Progenitor cell of endocrine pancreas (in vitro differentiated cells): ENCODE results near the gene DLEC1. TPM values are rescaled to one million over a fixed set of nuclear protein-coding genes. Genes with fewer than 3 reads are reported as not detected.

Source experiments
- DNase-seq: peaks from one replicate; pipeline ENCODE4 v3.0.0; 2021; ENCODE audit warnings: low spot score; ENCODE audit not compliant: unreplicated experiment
- H3K27ac Mint-ChIP-seq: 2 replicates; pipeline ENCODE4 v1.8.0; 2021; ENCODE audit warnings: mild to moderate bottlenecking, moderate library complexity, mixed read lengths
- H3K27me3 Mint-ChIP-seq: 2 replicates; pipeline ENCODE4 v1.8.0; 2021; ENCODE audit warnings: mixed read lengths
- H3K36me3 Mint-ChIP-seq: 2 replicates; pipeline ENCODE4 v1.8.0; 2022; ENCODE audit warnings: mixed read lengths; ENCODE audit not compliant: insufficient read depth
- H3K4me1 Mint-ChIP-seq: 2 replicates; pipeline ENCODE4 v1.8.0; 2021; ENCODE audit warnings: low read depth, mixed read lengths
- H3K4me3 Mint-ChIP-seq: 2 replicates; pipeline ENCODE4 v1.8.0; 2021; ENCODE audit warnings: low read depth, mild to moderate bottlenecking, moderate library complexity, mixed read lengths
- H3K9me3 Mint-ChIP-seq: 2 replicates; pipeline ENCODE4 v1.8.0; 2021; ENCODE audit warnings: low read depth, mixed read lengths
- total RNA-seq: library from RNA; stranded (reverse); gene quantifications from 2 replicates; pipeline ENCODE4 v1.2.1, GENCODE V29; 2021
- TF ChIP-seq, protein P1 (sequence below): fragments of 200-600 bp; sonication (generic); IDR thresholded peaks from one replicate; pipeline ENCODE4 v1.5.0; 2021; ENCODE audit warnings: antibody characterized with exemption, mild to moderate bottlenecking; ENCODE audit not compliant: unreplicated experiment

Gene DLEC1
- total RNA-seq, 1 donor from 2014 or later, result 1.3 TPM

DNA sequence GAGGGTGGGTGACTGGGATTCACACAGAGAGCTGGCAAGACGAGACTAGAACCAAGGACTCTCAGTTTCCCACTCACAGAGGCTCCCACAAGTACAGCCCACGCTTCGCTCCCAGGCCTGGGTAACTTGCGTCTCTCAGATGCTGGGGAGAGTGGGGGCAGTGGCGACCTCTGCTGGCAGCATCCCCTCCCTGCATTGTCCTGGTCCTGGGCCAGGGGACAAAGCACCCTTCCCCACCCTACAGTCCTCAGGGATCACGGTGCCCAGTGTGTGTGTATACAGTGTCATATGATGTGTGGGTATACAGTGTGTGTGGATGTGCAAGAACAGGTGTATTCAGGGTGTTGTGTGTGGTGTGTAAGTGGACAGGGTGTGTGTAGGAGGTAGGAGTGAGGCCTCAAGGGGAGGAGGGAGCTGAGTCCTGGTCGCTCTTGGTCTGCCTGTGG is 35.6 kb upstream of the DLEC1 start:
- H3K36me3 Mint-ChIP-seq, result peaks cover 2% of the 10 kb centered on the region
- peak; percentile 73 for DNase-seq
- no peaks in the 10 kb centered on the region for H3K9me3 Mint-ChIP-seq
- peaks cover 24% of the 10 kb centered on the region for H3K4me1 Mint-ChIP-seq
- TF ChIP-seq, protein P1, sequence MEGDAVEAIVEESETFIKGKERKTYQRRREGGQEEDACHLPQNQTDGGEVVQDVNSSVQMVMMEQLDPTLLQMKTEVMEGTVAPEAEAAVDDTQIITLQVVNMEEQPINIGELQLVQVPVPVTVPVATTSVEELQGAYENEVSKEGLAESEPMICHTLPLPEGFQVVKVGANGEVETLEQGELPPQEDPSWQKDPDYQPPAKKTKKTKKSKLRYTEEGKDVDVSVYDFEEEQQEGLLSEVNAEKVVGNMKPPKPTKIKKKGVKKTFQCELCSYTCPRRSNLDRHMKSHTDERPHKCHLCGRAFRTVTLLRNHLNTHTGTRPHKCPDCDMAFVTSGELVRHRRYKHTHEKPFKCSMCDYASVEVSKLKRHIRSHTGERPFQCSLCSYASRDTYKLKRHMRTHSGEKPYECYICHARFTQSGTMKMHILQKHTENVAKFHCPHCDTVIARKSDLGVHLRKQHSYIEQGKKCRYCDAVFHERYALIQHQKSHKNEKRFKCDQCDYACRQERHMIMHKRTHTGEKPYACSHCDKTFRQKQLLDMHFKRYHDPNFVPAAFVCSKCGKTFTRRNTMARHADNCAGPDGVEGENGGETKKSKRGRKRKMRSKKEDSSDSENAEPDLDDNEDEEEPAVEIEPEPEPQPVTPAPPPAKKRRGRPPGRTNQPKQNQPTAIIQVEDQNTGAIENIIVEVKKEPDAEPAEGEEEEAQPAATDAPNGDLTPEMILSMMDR, result peak; percentile 92
- no peak overlapping the region for H3K4me3 Mint-ChIP-seq
- H3K27ac Mint-ChIP-seq, result peak overlapping the region; percentile 72
- H3K27me3 Mint-ChIP-seq, result peaks cover 3% of the 10 kb centered on the region

DNA sequence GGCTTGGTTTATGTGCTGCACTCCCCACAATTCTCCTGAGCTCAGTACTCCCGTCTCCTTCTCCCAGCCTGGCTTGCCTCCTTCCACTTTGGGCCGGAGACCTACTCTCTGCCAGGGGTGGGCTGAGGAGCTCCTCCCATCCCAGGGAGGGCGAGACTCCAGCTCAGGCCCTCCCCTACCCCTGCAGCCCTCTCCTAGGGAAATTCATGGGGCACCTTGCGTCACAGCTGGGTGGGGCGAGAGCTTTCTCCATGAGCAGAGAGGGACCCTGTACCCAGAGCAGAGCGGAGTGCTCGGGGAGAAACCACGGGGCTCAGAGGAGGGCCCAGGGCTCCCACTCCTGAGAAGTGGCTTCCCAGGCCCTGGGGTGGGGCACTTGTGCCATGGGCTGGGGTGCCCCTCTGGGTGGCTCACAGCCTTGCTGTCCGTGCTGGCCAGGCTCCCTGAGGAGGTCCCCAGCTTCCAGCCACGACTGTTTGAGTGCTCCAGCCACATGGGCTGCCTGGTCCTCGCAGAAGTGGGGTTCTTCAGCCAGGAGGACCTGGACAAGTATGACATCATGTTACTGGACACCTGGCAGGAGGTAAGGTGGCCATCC is 35.1 kb upstream of the DLEC1 start:
- H3K4me3 Mint-ChIP-seq, result no peak overlapping the region
- no peaks in the 10 kb centered on the region for H3K9me3 Mint-ChIP-seq
- H3K36me3 Mint-ChIP-seq, result peaks cover 2% of the 10 kb centered on the region

DNA sequence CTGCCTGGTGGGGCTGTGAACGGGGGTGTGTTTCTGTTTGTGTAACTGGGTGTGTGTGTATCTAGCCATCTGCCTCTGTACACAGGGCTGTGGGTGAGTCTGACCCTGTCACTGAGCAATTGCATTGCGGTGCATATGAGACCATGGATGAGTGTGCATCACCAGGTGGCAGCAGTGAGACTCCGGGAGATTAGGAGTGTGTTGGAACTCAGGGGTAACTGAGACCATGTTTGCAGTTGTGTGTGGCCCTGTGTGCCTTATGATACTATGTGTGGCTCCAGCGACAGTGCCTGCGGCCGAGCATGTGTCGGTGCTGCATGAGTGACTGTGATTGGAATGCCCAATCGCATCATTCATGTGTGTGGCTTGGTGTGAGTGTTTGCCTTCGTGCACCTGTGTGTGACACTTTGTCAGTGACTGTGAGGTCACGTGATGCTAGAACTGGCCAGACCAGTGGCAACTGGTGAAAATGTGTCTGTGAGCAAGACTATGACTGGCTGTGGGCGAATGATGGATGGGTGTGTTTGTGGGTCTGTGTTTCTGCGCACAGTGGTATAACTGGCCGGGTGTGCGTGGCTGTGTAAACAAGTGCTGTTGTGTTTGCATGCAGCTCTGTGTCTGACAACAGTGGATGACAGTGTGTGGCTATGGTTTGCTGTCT is 34.5 kb upstream of the DLEC1 start:
- peak; percentile 52 for DNase-seq
- H3K4me3 Mint-ChIP-seq, result peak overlapping the region; percentile 19
- H3K4me1 Mint-ChIP-seq, result peaks cover 21% of the 10 kb centered on the region
- peak overlapping the region; percentile 91 for H3K27ac Mint-ChIP-seq
- H3K9me3 Mint-ChIP-seq, result no peaks in the 10 kb centered on the region
- H3K27me3 Mint-ChIP-seq, result peaks cover 2% of the 10 kb centered on the region
- TF ChIP-seq, protein P1, result peak; percentile 64
- H3K36me3 Mint-ChIP-seq, result peaks cover 1% of the 10 kb centered on the region

More for the DNA sequence above, 35.1 kb upstream of the DLEC1 start:
- peaks cover 3% of the 10 kb centered on the region for H3K27me3 Mint-ChIP-seq
- peaks cover 22% of the 10 kb centered on the region for H3K4me1 Mint-ChIP-seq
- TF ChIP-seq, protein P1, result no peak
- peak overlapping the region; percentile 91 for H3K27ac Mint-ChIP-seq
- no peak for DNase-seq

DNA sequence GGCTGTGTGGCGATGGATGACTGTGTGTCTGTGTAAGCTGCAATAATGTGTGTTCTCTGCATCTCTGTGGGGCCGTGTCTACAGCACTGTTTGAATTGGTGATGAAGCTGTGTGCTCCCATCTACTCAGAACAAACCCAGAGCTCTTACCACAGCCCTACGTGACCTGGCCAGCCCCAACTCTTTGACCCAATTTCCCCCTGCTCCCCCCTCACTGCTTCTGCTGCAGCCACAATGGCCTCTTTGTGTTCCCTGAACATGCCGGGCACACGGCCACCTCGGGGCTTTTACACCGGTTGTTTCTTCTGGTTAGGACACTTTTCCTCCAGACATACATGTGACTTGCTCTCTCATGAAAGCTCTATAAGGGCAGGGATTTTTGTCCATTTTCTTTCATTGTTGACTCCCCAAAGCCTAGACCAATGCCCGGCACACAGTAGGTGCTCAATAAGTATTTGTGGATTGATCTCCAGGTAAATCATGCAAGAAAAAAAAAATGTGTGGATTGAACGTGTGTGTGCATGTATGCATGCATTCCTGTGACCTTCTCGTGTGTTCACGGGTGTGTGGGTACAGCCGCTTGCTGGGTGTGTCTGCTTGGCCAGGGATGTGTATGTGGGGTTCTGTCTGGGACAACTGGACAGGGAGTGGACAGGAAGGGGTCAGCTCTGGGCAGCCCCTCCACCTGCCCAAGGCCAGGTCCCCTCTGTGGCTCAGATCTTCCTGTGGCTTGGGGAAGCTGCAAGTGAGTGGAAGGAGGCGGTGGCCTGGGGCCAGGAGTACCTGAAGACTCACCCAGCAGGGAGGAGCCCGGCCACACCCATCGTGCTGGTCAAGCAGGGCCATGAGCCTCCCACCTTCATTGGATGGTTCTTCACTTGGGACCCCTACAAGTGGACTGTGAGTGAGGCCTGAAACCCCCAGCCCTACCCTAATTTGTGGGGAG is 33.7 kb upstream of the DLEC1 start:
- DNase-seq, result no peak
- Mint-ChIP-seq H3K4me3 (no peak overlapping the region), H3K27ac (peak overlapping the region; percentile 91), H3K27me3 (no peaks in the 10 kb centered on the region), H3K36me3 (peaks cover 2% of the 10 kb centered on the region), H3K4me1 (peaks cover 20% of the 10 kb centered on the region), H3K9me3 (no peaks in the 10 kb centered on the region)
- TF ChIP-seq, protein P1, result no peak

DNA sequence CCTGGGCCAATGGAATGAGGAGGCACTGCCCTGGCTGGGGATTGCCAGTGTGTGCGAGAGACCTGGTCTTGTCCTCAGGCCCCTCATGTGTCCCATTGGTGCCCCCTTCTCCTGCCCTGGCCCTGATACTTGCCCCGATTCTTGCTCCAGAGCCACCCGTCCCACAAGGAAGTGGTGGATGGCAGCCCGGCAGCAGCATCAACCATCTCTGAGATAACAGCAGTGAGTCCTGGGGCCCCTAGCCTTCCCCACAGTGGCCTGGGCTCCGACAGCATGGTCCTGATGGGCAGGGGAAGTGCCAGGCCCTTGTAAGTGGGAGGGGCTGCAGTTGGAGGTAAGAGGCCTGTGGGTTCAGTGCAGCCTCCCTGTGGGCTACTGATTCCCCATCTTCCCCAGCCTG is 33.0 kb upstream of the DLEC1 start:
- Mint-ChIP-seq H3K4me1 (peaks cover 20% of the 10 kb centered on the region), H3K27me3 (no peaks in the 10 kb centered on the region), H3K9me3 (no peaks in the 10 kb centered on the region), H3K27ac (no peak overlapping the region), H3K36me3 (peaks cover 2% of the 10 kb centered on the region), H3K4me3 (no peak overlapping the region)
- TF ChIP-seq, protein P1, result no peak
- DNase-seq, result no peak
